ENCODE results near the gene KIAA1217.
"Not testable (repeated sequence)": the region's sequence is repeated elsewhere in the genome, so short reads cannot be mapped to it uniquely, and the experiment has no call there.

KIAA1217 gene

DNA sequence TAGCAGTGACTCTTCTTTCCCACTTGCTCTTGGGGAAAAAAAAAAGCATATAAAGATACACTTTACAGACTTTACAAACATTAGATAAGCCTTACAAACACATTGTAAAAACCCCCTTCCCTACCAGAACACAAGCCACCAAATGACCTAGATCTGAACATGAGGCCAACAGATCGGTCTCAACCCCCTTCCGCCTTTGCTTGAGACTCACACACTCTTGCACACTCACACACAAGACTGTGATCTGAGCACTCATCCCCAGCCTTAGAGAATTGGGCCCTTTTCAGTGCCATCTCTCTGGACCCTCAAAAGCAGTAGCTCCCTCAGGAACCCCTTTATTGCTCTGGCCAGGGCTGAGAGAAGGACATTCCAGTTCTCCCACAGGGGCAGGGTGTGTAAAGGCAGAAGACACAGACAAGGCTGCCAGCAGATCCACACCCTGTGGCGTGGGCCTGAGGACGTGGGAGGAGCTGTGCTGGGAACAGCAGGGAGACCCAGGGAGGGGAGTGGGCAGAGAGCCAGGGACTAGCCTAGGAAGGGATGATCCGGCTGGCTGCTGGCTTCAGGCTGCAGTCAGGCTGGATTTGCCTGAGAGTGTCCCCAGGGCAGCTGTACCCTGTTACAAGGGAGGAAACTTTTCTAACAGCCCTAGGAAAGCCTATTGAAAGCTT lies 206.7 kb downstream of the KIAA1217 start:
- DNase-seq: peak; percentile 2

DNA sequence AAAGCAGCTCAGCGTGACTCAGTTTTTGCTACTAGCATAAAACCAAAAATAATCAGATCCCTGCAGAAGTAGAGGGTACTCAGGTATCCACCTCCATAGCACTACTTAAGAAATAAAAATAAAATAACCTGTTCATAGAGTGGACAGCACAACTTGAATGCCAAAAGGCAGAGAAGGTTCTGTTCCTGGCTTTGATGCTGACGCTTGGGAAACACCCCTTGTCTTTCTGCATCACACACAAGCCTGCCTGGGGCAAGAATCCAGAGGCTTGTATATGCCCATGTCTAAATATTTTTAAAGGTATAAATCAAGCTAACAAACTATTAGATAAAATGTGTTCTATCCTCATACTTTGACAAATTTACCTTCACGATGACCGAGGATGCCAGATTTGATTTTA lies 207.3 kb downstream of the KIAA1217 start:
- DNase-seq: no peak

DNA sequence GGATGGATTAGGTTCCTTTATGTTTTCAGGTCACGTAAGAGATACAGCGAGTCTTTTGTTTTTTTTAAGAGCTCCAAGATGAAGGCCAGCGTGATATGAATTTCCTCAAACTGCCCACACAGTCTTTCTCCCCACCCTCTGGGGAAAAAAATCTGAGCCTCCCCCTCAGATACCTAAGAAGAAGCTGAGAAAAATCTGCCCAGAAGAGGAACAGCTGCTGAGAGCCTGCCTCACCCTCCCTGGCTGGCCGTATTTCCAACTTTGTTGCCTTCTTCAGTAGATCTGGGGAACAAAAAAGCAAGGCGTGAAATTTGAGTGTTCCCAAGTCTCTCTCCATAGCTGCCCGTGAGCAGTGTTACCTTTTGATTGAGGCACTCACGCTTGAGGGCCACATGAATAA lies 208.1 kb downstream of the KIAA1217 start:
- no peak for DNase-seq

DNA sequence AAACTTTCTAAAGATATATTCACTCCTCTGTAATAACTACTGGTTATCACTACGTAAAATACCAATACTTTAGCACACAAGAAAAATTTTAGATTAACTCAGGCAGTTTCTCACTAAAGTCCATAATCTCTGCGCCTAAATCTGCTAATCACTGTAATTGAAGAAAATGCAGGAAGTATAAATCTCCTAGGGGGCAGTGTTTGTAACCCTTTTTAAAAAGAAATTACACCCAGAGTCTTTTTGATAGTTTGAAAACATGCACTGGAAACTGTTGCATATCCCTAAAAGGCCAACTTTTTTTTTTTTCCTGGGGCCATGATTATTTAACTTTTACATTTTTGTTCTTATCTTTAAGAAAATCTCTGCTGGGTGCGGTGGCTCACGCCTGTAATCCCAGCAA lies 209.6 kb downstream of the KIAA1217 start:
- no peak for DNase-seq

DNA sequence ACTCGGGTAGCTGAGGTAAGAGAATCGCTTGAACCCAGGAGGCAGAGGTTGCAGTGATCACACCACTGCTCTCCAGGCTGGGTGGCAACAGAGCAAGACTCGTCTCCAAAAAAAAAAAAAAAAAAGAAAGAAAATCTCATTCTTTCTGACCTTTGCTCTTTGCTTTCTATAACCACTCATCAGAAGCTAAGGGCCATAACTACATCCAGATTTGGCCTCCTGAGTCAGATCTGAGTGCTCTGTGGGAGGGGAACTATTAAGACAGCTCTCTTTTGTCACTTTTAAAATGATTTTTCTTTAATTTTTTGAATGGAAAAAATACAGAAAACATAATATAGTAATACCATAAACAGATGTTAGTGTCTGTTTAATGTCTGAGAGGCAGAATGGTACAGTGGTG lies 210.1 kb downstream of the KIAA1217 start:
- no peak for DNase-seq

DNA sequence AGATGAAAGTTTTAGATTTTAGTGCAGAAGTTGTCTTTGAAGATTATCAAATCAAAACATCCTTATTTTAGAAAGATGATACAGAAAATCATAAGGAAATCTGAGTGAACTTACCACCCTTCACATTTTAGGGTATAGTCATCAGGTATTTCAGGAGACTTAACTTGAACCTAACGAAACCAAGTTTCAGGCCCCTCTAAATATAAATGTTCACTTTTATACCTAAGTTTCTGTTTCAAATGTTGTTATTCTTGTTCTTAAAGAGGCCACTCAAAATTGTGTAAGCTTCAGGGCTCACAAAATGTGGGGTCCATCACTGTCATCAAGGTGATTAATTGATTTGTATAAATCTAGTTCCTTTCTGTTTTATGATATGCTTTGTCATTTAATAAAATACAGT lies 216.2 kb downstream of the KIAA1217 start:
- no peak for DNase-seq

DNA sequence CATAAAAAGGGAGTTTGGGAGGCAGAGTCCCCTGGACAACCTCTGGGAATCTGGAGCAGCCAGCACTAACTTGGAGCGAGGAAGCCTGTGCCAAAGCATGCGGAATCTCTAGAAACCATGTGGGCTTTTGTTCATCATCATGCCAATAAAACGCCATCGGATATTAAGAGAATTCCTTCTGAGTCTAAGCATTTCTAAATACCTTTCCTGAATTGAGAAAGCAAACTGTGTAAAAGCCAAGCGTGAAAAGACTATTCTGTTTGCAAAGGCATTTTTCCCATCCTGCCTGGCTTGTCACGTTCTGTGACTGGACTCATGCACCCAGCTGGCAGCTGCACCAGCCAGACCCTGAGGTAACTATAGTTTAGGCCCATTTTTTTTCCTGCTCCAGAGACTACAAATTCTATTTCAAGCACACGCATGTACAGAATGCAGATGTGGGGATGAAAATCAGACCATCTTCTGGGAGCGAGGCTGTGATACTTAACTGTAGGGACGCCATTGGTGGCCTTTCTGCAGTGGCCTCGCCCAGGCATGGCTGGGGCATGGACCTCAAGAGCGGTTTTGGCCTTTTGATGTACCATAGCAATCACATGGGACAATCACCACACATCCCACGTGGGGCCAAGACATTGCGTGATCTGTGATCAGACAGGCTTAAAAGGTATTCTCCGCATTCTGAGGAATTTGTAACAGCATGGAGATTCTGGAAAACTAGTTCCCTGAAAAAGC lies 218.9 kb downstream of the KIAA1217 start:
- no peak for DNase-seq

DNA sequence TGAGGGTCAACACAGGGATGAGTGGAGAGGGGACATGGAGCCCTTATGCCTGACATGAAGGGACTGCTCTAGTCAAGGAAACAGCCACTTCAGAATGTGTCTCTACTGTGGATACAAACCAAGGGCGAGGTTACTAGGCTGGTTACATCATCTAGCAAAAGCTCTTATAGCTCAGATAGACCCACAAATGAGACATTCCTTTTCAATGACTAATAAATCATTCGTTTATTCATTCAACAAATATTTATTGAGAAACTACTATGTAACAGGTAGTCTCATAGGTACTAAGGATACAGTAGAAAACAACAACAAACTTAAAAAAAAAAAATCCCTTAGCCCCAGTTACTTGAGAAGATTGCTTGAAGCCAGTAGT lies 219.5 kb downstream of the KIAA1217 start:
- peak; percentile 75 for DNase-seq

DNA sequence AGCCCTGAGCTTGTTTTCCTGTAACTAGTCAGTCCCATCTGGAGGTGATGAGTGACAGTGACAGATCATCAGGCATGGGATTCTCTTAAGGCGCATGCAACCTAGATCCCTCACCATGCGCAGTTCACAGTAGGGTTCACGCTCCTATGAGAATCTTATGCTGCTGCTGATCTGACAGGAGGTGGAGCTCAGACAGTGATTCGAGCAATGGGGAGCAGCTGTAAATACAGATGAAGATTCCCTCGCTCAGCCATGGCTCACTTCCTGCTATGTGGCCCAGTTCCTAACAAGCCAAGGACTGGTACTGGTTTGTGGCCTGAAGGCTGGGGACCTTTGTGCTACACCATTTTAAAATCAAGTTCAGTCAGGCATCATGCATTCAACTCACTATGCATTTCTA lies 221.7 kb downstream of the KIAA1217 start:
- no peak for DNase-seq

DNA sequence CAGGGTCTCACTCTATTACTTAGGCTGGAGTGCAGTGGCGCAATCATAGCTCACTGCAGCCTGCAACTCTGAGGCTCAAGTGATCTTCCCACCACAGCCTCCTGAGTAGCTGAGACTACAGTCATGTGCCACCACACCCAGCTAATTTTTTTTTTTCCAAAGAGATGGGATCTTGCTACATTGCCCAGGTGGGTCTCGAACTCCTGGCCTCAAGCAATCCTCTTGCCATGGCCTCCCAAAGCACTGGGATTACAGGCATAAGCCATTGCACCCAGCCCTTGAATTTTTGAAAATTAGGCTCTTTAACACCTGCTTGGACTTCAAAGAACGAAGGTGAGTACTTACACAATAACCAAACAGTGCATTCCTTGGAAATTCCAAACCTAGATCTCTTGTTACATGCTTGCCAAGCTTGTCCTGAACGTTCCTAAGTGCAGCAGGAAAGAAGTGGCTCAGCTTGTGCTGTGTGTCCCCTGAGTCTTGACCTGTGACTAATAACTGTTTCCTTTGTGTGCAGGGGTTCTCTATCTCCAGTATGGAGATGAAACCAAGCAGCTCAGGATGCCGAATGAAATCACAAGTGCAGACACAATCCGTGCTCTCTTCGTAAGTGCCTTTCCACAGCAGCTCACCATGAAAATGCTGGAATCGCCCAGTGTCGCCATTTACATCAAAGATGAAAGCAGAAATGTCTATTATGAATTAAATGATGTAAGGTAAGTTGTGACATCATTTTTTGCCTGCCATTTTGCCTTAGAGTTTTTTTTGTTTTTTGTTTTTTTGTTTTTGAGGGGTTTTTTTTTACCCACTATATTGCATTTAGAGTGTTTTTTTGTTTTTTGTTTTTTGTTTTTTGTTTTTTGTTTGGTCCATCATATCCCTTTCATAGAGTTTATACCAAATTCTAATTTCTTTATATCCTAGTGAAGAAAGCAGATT lies 223.8 kb downstream of the KIAA1217 start:
- DNase-seq: no peak

DNA sequence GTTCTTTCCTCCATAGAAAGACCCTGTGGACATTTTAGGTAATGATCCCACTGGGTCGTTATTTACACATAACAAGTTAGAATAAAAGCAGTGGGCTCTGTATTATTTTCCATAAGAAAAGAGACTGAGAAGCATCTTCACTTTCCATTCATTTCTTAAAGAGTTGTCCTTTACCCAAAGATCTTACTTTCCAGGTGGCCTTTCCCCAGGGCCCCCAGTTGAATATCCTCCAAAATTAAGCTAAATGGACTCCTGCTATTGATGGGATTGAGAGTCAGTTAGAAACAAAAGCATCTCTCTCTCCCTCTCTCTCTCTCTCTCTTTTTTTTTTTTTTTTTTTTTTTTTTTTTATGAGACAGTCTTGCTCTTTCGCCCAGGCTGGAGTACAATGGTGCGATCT lies 224.8 kb downstream of the KIAA1217 start:
- no peak for DNase-seq

DNA sequence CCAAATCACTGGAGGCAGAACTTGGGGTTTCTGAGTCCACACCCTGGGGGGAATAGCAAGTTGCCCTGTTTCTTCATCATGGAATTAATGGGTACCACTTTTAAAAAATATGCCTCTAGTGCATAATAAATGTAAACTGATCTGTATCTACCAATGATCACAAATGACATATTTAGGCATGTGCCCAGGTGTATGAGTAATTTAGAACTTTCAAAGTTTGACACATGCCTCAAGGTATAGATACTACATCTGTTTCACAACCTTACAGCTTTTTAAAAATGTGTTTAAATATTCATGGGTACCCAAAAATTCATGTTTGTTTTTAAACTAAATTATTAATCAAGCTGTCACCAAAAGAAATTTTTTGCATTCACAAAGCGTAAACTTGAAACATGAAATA lies 226.0 kb downstream of the KIAA1217 start:
- no peak for DNase-seq

DNA sequence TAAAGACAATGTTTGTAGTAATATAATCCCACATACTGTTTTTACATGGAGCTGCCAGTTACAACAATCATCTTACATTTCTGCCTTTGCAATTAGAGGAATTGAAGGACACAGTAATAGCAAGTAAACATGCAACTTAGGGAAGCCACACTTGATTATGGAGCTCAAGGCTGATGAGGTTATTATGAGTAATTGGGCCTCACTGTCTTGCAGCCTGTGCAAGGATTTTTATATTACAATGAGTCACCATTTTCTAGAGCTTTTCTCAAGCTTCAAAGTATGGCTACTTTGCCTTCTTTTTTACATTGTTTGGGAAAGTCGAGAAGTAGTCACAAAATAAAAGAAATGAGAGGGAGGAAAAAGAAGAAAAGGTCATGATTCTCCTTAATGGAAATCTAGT lies 226.4 kb downstream of the KIAA1217 start:
- DNase-seq: peak; percentile 50

DNA sequence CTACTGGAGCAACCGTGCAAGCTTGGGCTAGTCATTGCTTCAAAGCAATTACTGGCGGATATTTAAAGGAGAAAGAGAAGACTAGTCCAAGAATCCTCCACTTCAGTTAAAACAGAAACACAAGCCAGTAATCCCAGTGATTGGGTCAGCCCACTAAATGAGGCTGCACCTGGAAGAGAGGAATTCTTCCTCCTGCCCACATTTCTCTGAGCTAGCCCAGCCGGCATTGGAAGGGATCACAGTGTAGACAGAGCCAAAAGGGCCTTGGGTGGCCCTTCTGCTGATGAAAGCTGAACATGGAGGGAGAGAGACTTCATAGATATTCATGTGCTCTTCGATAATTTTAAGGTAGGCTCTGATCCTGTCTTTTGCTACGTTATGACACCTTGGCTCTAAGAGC lies 228.4 kb downstream of the KIAA1217 start:
- no peak for DNase-seq

DNA sequence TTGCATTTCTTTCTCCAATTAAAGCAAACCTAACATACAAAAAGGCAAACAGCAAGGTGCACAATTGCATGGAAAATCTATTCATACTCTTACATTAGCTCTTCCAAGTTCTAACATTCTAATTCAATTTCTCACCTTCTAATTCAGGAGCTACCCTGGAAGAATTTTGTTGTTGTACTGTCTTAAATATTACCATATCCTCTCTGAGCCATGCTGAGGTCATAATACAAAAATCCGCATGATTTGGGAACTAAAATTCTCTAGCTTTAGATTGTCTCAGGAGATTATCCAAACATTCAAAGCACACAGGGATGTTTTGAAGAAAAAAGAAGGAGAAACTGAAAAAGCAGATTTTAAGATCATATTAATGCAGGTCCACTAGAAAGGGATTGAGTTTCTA lies 229.9 kb downstream of the KIAA1217 start:
- no peak for DNase-seq

DNA sequence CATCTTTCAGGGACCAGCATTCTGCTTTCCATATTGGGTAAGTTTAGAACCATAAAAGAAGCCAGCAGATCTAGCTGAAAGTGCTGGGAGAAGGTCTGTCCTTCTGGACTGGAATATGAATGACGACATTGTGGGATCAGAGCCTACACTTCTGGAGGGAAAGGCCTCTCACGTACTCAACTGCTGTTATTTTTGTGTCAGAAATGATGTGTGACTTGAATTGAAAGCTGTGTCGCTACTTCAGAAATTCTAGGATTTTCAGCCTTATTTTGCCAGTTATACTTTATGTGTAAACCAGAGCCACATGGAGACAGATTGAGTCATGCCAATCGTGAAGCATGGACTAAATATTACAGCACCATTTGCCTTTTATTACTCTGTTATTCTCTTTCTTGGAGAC lies 231.0 kb downstream of the KIAA1217 start:
- no peak for DNase-seq

DNA sequence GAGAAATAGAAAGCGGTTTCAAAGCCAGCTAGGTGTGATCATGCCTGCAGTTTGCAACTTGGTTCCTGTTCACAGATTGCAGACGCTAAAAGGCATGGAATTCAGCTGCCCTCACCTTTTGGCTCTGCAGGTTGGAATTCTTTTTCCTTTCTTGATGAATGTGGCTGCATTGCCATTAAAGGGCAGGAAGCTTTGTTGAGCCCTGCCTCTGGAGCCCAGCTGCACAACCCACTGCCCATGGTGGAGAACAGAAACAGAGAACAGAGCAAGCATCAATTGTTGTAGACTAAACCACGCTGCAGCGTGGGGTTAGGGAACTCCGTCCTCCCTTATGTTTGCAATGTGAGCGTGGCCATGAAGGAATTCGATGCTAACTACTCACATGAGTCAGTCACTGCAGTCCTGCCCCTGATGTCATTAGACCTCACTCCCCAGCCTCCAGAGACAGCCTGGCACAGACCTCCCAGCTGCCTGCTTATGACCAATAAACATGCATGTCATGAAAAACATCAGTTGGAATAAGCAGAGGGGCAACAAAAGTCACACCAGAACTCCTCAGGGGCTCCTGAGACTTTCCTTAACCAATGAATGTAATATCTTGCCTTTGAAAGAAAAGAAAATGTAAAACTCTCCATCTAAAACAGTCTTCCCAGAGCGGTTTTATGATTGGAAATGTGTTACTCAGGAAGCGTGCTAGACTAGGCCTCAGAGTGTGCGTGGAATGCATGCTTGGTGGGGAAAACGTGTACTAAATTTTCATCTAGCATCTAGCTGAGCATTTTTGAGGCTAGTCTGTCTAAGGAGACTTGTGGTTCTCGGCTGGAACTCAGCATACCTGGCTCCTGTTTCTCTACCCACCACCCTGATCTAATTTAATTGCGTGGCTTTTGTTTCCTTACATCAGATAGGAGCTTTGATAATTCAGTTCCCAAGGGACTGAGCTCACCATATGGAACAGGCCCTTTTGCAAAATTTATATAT lies 232.2 kb downstream of the KIAA1217 start:
- peak; percentile 28 for DNase-seq

DNA sequence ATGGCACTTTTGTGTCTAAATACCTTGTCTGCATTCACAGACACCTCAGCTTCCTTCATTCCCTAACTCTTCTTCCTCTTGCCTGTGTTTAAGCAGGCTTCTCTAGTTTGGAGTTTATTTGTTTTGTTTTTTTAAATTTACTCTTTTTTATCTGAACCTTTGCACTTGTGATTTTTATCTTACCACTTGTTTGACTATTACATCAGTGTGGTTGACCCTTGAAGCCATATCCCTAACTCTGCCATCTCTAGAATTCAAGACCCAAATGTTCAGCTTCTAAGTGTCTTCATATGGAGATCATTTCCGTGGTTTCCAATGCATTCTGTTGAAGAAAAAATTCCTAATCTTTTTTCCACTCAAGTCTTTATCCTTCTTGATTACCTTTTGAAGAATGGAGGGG lies 233.3 kb downstream of the KIAA1217 start:
- no peak for DNase-seq

DNA sequence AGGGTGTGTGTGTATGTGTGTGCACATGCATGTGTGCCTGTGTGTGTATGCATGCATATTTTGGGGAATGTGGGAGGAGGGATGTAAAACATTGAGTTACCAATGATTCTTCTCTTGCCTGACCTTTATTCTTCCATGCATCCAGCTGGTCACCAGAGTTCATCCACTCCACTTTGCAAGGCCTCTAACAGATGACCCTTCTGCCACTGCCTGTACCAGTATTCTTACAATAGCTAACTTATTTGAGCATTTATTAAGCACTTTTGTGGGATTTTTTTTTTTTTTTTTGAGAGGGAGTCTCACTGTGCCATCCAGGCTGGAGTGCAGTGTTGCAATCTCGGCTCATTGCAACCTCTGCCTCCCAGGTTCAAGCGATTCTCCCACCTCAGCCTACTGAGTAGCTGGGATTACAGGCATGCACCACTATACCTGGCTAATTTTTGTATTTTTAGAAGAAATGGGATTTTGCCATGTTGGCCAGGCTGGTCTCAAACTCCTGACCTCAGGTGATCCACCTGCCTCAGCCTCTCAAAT lies 233.8 kb downstream of the KIAA1217 start:
- DNase-seq: not testable (repeated sequence)

DNA sequence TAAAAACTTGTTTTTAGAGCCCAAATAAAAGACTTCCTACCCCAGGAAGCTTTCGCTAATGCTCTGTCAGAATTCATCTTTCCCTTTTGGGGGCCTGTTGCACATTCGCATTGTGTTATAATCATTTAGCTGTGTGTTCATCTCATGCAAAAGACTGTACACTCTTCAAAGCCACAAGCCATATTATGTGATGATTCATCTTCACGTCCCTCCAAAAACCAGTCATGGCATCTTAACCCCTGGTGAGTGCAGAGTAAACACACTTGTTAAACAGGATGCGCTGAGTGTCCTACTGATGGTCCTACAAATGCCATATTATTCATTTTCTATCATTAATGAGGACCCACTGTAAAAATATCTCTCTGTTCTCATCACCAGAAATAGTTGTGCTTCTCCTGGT lies 235.4 kb downstream of the KIAA1217 start:
- peak; percentile 37 for DNase-seq

DNA sequence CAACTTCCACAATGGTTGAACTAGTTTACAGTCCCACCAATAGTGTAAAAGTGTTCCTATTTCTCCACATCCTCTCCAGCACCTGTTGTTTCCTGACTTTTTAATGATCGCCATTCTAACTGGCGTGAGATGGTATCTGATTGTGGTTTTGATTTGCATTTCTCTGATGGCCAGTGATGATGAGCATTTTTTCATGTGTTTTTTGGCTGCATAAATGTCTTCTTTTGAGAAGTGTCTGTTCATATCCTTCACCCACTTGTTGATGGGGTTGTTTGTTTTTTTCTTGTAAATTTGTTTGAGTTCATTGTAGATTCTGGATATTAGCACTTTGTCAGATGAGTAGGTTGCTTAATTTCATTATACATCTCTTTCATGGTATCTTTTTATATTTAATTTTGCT lies 237.0 kb downstream of the KIAA1217 start:
- DNase-seq: not testable (repeated sequence)

DNA sequence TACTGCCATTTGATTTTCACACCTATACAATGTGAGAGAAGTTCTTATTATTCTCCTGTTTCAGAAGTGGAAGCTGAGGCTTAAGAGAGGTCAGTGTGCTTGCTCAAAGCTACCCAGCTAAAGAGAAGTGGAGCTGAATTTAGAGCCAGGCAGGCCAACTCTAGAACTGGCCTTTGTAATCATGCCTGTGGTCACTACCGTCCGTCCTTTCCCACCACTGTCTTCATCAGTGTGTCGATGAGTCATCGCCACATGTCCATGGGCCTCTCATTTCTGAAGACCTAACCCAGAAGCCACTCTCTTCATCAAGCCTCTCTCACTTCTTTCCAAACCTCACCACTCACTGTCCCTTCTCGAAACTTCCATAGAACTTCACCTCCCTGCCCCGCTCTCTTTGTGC lies 237.8 kb downstream of the KIAA1217 start:
- DNase-seq: no peak
